Adipose tissue (tissue), 3 donors: ENCODE results near the gene IKBKG. TPM values are rescaled to one million over a fixed set of nuclear protein-coding genes. Genes with fewer than 3 reads are reported as not detected.
"Not testable (repeated sequence)": the region's sequence is repeated elsewhere in the genome, so short reads cannot be mapped to it uniquely, and the experiment has no call there.

Source experiments
- H3K27ac ChIP-seq: one replicate; pipeline ENCODE4 v1.5.1; 2013; ENCODE audit warnings: low read depth, low read length
- WGBS, 3 donors: extraction: QIAGEN DNeasy Blood & Tissue Kit; methylation state at CpG; one replicate each; pipeline ENCODE4 v1.1.7; 2013; 5-methylcytosine and 5-hydroxymethylcytosine counted together
- polyA plus RNA-seq, 3 donors: library from polyadenylated mRNA; stranded (reverse); fragments of 200-250 nt; gene quantifications; one replicate each; pipeline ENCODE4 v1.2.3, GENCODE V29; 2013
- donor health status: healthy with polysubstance abuse.
- donor health status: Bipolar disorder and iron deficiency.
- donor health status: healthy.

Gene IKBKG
- polyA plus RNA-seq, 3 donors = 10.6 to 29.0 (median 20.2) TPM

GRCh38 chrX:154545673-154546274 lies 1.6 kb upstream of the IKBKG start:
- WGBS, 3 donors = 91 to 92% (median 91%) methylated on average over 16 to 17 of the region's 17 CpGs
- H3K27ac ChIP-seq = no peak overlapping the region

- H3K27ac ChIP-seq = peak within 1 kb of the TSS; percentile 62
- WGBS, 3 donors = 1 to 38% (median 2%) methylated on average over 49 to 89 of the region's 92 CpGs
These were observed 821 bp upstream of the IKBKG start, which contains the start of gene G6PD for GRCh38 chrX:154546354-154547244. Gene G6PD (minus strand): TSS chrX:154546846. CDS start chrX:154546155, 691 bp downstream.

GRCh38 chrX:154548028-154548316 lies 552 bp downstream of the IKBKG start:
- no peak overlapping the region for H3K27ac ChIP-seq
- 0 to 39% (median 0%) methylated on average over 9 of the region's 9 CpGs for WGBS, 3 donors

DNA sequence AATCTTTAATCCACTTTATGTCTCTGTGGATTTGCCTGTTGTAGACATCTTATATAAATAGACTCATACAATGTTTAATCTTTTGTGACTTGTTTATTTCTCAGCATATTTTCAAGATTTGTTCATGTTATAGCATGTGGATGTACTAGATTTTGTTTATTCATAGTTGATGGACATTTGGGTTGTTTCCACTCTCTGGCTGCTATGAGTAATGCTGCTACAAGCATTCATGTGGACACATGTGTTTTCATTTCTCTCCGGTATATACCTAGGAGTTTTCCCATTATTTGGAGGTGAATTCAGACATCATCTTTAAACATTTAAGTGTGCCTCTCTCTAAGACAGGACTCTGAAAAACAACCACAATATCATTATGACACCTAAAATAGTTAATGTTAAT lies 2.3 kb downstream of the IKBKG start:
- 83 to 90% (median 87%) methylated on average over 1 of the region's 1 CpG for WGBS, 3 donors
- no peak overlapping the region for H3K27ac ChIP-seq

- 64 to 88% (median 78%) methylated on average over 6 to 9 of the region's 18 CpGs for WGBS, 3 donors
- H3K27ac ChIP-seq = not testable (repeated sequence)
These were observed 4.8 kb downstream of the IKBKG start for GRCh38 chrX:154552112-154552806.

DNA sequence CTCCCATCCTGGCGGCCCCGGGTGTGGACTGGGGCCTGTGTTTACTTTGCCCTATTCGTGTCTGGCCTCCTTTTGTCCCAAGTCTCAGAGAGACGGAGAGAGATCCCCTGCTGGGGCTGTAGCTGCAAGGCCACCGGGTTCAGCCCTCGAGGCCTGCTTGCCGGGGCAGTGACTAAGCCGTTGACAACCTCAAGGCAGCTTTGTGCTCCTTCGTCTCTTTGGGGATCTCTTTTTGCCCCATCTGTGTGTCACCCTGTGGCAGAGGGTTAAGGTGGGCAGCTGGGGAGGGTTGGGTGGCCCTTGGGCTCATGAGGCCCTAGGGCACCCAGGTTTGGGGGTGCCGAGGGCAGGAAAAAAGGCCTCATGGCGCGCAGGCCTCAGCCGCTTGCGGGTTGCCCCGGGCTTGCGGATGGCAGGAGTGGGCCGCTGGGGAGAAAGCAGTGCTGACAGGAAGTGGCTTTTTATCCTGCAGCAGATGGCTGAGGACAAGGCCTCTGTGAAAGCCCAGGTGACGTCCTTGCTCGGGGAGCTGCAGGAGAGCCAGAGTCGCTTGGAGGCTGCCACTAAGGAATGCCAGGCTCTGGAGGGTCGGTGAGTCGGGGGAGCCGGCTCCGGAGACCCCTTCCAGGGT lies 10.8 kb downstream of the IKBKG start:
- WGBS, 3 donors = 75 to 89% (median 80%) methylated on average over 4 to 5 of the region's 24 CpGs

DNA sequence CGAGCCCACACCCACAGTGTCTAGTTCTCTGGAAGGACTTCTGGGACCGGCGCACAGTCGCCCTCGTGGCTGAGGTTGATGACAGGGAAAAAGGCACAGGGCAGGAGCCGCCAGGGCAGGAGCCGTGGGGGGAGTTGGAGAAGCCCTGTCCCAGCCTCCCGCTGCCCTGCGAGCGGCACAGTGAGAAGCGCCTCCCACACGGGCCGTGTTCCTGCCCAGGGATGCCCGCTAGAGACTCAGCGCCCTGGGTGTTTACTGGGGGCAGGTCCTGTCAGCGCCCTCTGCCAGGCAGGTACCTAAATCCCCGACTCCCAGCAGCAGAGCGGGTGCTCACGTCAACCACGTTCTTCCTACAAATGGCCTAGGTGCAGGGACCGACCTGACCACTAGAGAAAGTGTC lies 11.5 kb downstream of the IKBKG start:
- 92 to 100% (median 94%) methylated on average over 1 to 9 of the region's 21 CpGs for WGBS, 3 donors

More for the DNA sequence above, 10.8 kb downstream of the IKBKG start:
- H3K27ac ChIP-seq = not testable (repeated sequence)

DNA sequence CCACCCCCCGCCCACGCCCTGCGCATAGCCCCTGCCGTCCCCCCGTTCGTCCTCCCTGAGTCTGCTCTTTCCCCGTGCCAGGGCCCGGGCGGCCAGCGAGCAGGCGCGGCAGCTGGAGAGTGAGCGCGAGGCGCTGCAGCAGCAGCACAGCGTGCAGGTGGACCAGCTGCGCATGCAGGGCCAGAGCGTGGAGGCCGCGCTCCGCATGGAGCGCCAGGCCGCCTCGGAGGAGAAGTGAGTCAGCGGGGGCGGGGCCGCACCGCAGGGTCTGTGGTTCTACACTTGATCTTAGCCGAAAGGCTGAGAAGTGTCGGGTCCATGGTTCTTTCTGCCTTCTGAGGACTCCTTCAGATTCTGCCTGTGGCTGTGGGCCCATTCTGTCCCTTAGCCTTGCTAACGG lies 12.9 kb downstream of the IKBKG start:
- 64 to 85% (median 73%) methylated on average over 11 to 12 of the region's 31 CpGs for WGBS, 3 donors
- not testable (repeated sequence) for H3K27ac ChIP-seq

More for the DNA sequence above, 11.5 kb downstream of the IKBKG start:
- H3K27ac ChIP-seq = not testable (repeated sequence)

GRCh38 chrX:154562295-154562694 lies 14.9 kb downstream of the IKBKG start:
- no CpG with 5 or more reads among the region's 10 CpGs for WGBS, 3 donors
- H3K27ac ChIP-seq = not testable (repeated sequence)

DNA sequence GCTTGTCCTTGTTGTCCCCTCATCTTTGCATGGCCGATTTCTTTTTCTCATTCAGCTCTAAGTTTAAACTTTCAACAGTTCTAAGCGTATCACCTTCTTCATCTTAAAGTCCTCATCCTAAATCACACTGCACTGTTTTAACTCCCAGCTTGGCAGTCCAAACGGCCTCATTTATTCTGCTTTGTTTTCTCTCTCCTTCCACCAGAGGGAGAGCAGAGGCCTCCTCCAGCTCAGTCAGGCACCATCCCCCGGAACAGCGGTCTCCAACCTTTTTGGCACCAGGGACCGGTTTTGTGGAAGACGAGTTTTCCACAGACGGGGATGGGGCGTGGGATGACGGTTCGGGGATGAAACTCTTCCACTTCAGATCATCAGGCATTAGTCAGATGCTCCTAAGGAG lies 22.9 kb downstream of the IKBKG start:
- WGBS, 3 donors = no CpG with 5 or more reads among the region's 11 CpGs

DNA sequence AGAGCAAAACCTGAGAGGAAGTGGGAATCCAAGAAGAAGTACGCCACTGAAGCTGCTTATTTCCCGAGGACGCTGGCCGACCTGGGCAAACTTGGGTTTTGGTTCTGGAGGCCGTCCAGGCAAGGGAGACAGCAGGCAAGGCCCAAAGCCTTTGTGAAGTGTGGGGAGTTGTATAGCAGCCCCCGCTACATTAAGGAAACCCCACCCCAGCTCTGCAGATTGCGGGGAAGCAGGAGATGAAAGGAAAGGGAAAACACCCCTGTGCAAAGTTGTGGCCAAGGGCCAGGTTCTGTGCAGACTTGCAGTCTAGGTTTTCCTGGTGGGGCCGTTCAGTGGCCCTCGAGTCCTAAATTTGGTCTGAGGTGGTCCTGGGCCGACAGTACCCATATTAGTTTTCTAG lies 25.6 kb downstream of the IKBKG start:
- WGBS, 3 donors = no CpG with 5 or more reads among the region's 10 CpGs

More for the DNA sequence above, 22.9 kb downstream of the IKBKG start:
- H3K27ac ChIP-seq = not testable (repeated sequence)

GRCh38 chrX:154575076-154575475 lies 27.7 kb downstream of the IKBKG start:
- WGBS, 3 donors = no CpG with 5 or more reads among the region's 5 CpGs
- H3K27ac ChIP-seq = not testable (repeated sequence)

More for the DNA sequence above, 25.6 kb downstream of the IKBKG start:
- not testable (repeated sequence) for H3K27ac ChIP-seq

DNA sequence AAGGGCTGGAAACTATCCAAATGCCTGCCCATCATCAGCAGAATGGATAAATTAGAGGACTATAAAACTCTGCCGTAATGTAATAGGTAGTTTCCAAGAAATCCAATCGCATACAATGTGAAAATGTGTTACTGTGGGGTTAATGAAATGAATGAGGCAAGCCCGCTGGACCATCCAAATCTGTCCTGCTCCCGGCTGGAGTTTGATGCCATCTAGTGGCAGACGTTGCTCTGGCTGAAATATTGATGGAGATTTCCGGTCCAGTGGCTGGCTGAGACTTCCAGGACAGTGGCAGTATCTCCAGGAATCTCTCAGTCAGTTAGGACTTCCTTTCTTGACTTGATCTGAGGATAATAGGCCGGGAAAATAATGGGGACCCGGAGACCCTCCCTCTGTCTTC lies 35.6 kb downstream of the IKBKG start:
- not testable (repeated sequence) for H3K27ac ChIP-seq
- no CpG with 5 or more reads among the region's 8 CpGs for WGBS, 3 donors

DNA sequence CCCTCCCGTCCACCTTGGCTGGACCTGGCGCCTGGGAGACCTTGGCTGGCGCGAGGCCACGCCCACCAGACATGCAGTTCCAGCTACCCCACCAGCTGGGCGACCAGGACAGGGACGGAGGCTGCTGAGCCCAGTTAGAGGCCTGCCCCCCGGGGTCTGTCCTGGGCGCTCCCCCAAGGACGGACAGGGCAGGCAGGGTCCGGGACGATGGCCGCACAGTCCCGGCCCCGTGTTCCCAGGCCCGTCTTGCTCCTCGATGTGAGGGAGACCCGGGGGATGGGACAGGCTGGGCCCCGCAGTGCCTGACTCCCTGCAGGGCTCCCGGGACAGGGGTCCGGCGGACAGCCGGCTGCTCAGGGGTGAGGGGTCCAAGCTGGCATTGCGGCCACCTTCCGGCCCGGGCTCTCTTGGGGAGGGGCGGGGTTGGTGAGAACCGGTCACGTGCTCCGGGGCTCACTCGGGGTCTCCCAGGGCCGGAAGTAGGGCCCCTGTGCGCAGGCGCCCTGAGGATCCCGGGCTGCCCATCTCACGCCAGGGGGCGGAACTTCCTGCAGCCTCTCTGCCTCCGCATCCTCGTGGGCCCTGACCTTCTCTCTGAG lies 37.3 kb downstream of the IKBKG start, which contains the start of gene CTAG1A:
Gene CTAG1A (plus strand): TSS at position 549 of the 599 bp plus-strand sequence. CDS start 74 bp downstream, outside the sequence.
- H3K27ac ChIP-seq = not testable (repeated sequence)
- no CpG with 5 or more reads among the region's 39 CpGs for WGBS, 3 donors

DNA sequence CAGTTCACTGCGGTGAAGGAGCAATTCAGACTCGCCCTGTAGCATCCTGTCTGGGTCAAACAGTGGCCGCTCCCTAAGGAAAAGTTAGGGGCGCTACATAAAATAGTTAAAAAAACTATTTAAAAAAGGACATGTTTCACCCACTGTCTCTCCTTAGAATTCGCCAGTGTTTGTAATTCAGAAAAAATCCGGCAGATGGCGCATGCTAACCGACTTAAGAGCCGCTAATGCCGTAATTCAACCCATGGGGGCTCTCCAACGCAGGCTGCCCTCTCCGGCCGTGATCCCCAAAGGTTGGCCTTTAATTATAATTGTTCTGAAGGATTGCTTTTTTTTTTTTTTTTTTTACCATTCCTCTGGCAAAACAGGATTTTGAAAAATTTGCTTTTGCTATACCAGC lies 43.0 kb downstream of the IKBKG start:
- WGBS, 3 donors = 31% methylated on average over 3 of the region's 13 CpGs; no CpG with 5 or more reads in 2 of the 3 donors
- not testable (repeated sequence) for H3K27ac ChIP-seq

DNA sequence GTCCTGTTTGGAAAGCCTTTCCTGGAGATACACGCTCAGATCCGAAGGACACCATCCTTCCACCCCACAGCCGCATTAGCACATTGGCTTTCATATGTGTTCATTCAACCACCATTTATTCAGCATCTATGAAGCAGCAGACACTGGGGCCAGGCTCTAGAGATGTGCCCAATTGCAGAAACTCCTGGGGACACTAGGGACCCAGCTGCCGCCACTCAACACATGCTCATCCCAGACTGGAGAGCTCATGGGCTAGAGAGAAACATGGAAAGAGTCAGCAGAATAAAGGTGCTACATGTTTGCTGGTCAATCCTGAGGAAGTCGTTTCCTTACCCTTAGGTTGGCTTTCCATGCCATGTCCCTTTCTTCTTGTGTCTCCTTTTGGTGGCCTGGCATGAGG lies 45.1 kb downstream of the IKBKG start:
- H3K27ac ChIP-seq = no peak overlapping the region
- 81 to 91% (median 89%) methylated on average over 5 of the region's 5 CpGs for WGBS, 3 donors

DNA sequence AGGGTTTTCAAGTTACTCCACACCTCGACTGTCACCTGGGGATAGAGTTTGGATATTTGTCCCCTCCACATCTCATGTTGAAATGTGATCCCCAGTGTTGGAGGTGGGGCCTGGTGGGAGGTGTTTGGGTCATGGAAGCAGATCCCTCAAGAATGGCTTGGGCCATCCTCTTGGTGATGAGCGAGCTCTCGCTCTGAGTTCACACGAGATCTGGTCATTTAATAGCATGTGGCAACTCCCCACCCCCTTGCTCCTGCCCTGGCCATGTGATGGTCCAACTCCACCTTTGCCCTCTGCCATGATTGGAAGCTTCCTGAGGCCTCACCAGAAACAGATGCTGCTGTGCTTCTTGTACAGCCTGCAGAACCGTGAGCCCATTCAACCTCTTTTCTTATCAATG lies 45.8 kb downstream of the IKBKG start:
- H3K27ac ChIP-seq = no peak overlapping the region
- WGBS, 3 donors = 71 to 91% (median 81%) methylated on average over 4 to 5 of the region's 5 CpGs

DNA sequence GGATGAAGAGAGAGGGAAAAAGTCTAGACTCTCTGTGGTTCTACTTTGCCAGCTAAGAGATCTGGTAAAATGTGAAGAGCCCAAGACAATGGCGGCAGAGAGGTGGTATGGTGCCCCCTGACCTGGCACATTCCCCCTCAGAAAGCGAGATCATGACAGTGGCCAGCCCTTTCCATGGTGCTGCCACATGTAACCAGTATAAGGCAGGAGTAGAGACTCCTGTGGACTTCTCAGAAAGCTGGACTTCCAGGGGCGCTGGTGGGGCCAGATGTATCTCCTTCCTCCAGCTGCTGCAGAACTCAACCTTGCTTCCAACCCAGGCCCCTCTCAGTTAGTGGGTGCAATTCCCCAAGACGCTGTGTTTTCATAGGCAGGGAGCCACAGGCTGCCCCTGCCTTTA lies 47.1 kb downstream of the IKBKG start:
- 68 to 92% (median 71%) methylated on average over 4 of the region's 4 CpGs for WGBS, 3 donors
- H3K27ac ChIP-seq = no peak overlapping the region
